Activated CD8-positive, alpha-beta memory T cell treated with anti-CD3 and anti-CD28 coated beads, Interleukin-2, amount 10 ng/mL, durations not matched to agents 7 days and 5 days (primary cell): Measurements from ENCODE around the gene ALDOA. TPM values are rescaled to one million over a fixed set of nuclear protein-coding genes. Genes with fewer than 3 reads are reported as not detected.

Experiments used
- ATAC-seq: fragments of 150-1000 bp; cut with Tn5 transposase; one replicate; pipeline ENCODE4 v1.10.0; 2021; ENCODE audit warnings: moderate library complexity
- CTCF ChIA-PET: fragments of 350-600 bp; sonication (Branson Sonifier 250); formaldehyde crosslinking; loops from one replicate; lab custom pipeline; 2021; ENCODE audit warnings: antibody characterized with exemption; lab: Charles Lee
- DNase-seq: peaks from one replicate; pipeline ENCODE4 v3.0.0-alpha.2; 2020
- H3K27ac Mint-ChIP-seq: one replicate; pipeline ENCODE4 v1.8.0; 2021; ENCODE audit warnings: mild to moderate bottlenecking, mixed read lengths
- H3K27me3 Mint-ChIP-seq: one replicate; pipeline ENCODE4 v1.8.0; 2021; ENCODE audit warnings: mixed read lengths
- H3K36me3 Mint-ChIP-seq: one replicate; pipeline ENCODE4 v1.8.0; 2021; ENCODE audit warnings: mild to moderate bottlenecking, mixed read lengths
- H3K4me1 Mint-ChIP-seq: one replicate; pipeline ENCODE4 v1.8.0; 2021; ENCODE audit warnings: mixed read lengths
- H3K4me3 Mint-ChIP-seq: one replicate; pipeline ENCODE4 v1.8.0; 2021; ENCODE audit warnings: mild to moderate bottlenecking, moderate library complexity, mixed read lengths
- H3K9me3 Mint-ChIP-seq: one replicate; pipeline ENCODE4 v1.8.0; 2022; ENCODE audit warnings: low read depth, mixed read lengths
- total RNA-seq, 2 experiments: library from RNA; stranded (reverse); gene quantifications; one replicate each; pipeline ENCODE4 v1.2.3, GENCODE V29; 2021

Gene ALDOA
- total RNA-seq, 2 experiments from 2014 or later, result 1,292 to 1,318 TPM

DNA sequence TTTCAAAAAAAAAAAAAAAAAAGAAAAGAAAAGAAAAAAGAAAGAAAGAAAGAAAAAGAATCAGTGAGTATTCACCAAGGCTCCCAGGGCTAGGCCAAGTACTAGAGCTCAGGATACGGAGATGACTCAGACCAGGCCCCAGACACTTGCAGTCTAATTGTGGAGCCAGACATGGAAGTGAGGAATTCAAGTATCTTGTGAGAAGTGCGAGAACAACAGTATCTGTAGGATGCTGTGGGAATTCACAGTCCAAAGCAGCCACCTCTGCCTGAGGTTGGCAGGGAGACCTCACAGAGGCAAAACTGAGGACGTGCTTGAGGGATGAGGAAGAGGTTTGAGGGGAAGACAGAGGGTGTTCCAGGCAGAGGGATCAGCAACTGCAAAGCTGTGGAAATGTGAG is 14.0 kb upstream of the ALDOA start:
- H3K4me3 Mint-ChIP-seq, result peak overlapping the region; percentile 71
- H3K9me3 Mint-ChIP-seq, result no peaks in the 10 kb centered on the region
- ATAC-seq (no peak), DNase-seq (no peak)
- H3K27ac Mint-ChIP-seq, result peak overlapping the region; percentile 55
- CTCF ChIA-PET, result interaction anchor here (3.2 kb wide), 1 partner anchor 19 kb away, joined by 16 read pairs; the partner anchor contains the start of gene TLCD3B
- H3K4me1 Mint-ChIP-seq, result peaks cover 29% of the 10 kb centered on the region
- H3K27me3 Mint-ChIP-seq, result no peaks in the 10 kb centered on the region
- H3K36me3 Mint-ChIP-seq, result peaks cover 2% of the 10 kb centered on the region

- peak; percentile 95 for DNase-seq
- Mint-ChIP-seq H3K27ac (peak overlapping the region; percentile 78), H3K36me3 (peaks cover 2% of the 10 kb centered on the region)
Observed at GRCh38 chr16:30052671-30053372, 12.7 kb upstream of the ALDOA start.

DNA sequence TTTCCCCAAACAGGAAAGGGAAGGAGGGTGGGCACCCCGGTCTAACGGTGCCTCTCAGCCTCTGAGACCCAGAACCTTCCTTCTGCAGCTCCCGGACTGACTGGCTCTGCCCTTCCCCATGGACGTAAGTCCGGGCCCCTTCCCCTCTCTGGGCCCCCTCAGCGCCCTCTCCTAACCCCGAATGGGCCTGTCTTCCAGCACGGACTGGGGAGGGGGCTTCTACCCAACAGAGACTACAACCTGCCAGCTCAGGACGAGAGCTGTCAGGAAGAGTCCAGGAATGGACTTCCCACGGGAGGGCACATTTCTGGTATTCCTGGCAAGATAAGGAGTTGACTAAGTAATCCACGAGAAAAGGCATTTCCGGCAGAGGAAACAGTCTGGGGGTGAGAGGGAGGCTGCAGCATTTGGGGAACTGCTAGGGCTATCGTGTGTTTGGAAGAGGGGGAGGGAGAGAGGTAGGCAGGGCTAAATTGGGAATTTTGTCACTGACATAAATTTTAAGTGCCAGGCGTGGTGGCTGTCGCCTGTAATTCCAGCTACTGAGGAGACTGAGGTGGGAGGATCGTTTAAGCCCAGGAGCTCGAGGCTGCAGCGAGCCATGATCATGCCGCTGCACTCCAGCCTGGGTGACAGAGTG is 12.1 kb upstream of the ALDOA start:
- H3K9me3 Mint-ChIP-seq, result no peaks in the 10 kb centered on the region
- peaks cover 29% of the 10 kb centered on the region for H3K4me1 Mint-ChIP-seq
- H3K27me3 Mint-ChIP-seq, result no peaks in the 10 kb centered on the region
- H3K36me3 Mint-ChIP-seq, result peaks cover 2% of the 10 kb centered on the region
- DNase-seq (no peak), ATAC-seq (peak; percentile 12)
- H3K27ac Mint-ChIP-seq, result no peak overlapping the region
- H3K4me3 Mint-ChIP-seq, result peak overlapping the region; percentile 80
- CTCF ChIA-PET, result interaction anchor here (0.8 to 3.2 kb wide), 7 partner anchors 12 to 353 kb away, joined by 3 to 16 read pairs (median 6); partner anchors contain the start of genes ALDOA, PAGR1, TBX6 and TLCD3B

More at GRCh38 chr16:30052671-30053372, 12.7 kb upstream of the ALDOA start:
- ATAC-seq, result peak; percentile 81
- Mint-ChIP-seq H3K4me1 (peaks cover 29% of the 10 kb centered on the region), H3K27me3 (no peaks in the 10 kb centered on the region), H3K4me3 (peak overlapping the region; percentile 80), H3K9me3 (no peaks in the 10 kb centered on the region)
- CTCF ChIA-PET, result interaction anchor here (0.8 to 3.2 kb wide), 6 partner anchors 12 to 352 kb away, joined by 3 to 16 read pairs (median 6); partner anchors contain the start of genes ALDOA, TBX6 and TLCD3B

DNA sequence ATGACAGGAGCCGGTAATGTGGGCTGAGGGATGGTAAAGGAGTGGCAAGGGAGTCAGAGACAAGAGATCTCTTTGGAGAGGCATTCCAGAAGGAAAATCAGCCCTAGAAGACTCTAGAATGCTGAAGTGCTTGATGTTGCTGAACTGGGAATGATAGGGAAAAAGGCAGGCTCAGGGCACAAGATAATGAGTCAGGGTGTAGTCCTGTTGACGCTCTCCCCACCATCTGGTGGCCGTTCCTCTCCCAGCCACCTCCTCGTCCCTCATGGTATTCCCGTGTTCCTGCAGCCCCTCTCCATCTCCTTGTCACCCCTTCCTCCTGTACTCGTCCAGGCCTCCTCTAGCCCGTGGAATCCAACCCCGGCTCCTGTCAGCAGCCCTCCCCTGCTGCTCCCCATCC is 11.1 kb upstream of the ALDOA start:
- CTCF ChIA-PET, result interaction anchor here (1.0 to 5.8 kb wide), 20 partner anchors 9 to 375 kb away, joined by 3 to 39 read pairs (median 5); partner anchors contain the start of genes ALDOA, DCTPP1, PAGR1 and TAOK2
- peaks cover 2% of the 10 kb centered on the region for H3K36me3 Mint-ChIP-seq
- DNase-seq (no peak), ATAC-seq (no peak)
- H3K4me1 Mint-ChIP-seq, result peaks cover 29% of the 10 kb centered on the region
- peak overlapping the region; percentile 42 for H3K4me3 Mint-ChIP-seq
- H3K9me3 Mint-ChIP-seq, result no peaks in the 10 kb centered on the region
- no peaks in the 10 kb centered on the region for H3K27me3 Mint-ChIP-seq
- no peak overlapping the region for H3K27ac Mint-ChIP-seq

DNA sequence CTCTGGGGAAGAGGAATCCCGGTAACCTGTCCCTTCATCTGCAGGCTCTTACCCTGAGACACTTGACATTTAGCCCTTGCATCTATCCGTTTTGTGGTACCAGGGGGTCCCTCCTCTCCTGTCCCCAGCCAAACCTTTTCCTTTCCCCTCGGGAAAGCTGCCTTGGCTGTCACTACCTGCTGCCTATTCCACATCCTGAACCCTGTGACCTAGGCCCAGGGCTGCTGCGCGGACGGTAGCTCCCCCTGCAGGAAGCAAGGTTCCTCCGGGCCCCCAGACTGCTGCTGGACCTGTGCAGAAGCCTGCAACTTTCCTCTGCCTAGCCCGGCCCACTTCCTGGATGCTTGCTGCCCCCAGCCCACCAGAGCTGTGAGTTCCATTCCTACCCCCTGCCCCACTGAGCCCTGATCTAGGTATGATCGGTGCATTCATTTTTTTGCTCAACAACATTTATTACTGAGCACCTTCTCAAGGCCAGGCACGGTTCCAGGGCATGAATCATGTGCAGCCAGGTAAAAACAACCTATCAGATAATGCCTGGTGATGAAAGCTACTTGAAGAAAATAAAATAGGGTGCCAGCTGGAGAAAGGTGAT is 10.5 kb upstream of the ALDOA start:
- H3K4me1 Mint-ChIP-seq, result peaks cover 29% of the 10 kb centered on the region
- CTCF ChIA-PET, result interaction anchor here (0.9 to 5.8 kb wide), 23 partner anchors 8 to 375 kb away, joined by 3 to 39 read pairs (median 5); partner anchors contain the start of genes ALDOA, DCTPP1, KCTD13 and PAGR1
- peak; percentile 76 for ATAC-seq

DNA sequence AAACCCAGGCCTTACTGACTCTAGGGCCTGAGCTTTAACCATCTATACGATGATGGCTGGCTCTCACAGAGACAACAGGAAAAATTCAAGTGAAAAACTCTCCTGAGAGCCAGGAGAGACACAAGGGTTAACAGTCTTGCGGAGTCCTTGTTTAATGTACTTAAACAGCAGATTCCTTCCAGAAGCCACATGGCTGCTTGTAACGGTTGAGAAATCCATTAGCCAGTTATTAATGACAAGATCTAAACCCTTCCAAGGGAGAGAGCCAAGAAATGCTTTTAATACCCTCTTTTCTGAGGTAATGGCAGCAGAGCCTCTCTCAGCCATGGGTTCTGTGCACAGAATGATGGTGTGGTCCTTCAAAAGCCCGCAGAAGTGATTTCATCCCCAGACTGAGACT is 5.2 kb upstream of the ALDOA start:
- H3K36me3 Mint-ChIP-seq, result peaks cover 7% of the 10 kb centered on the region

More for the DNA sequence above, 10.5 kb upstream of the ALDOA start:
- Mint-ChIP-seq H3K36me3 (peaks cover 3% of the 10 kb centered on the region), H3K9me3 (no peaks in the 10 kb centered on the region), H3K27me3 (no peaks in the 10 kb centered on the region), H3K4me3 (peak overlapping the region; percentile 37), H3K27ac (peak overlapping the region; percentile 68)
- DNase-seq, result peak; percentile 76

GRCh38 chr16:30060836-30061554 is 4.6 kb upstream of the ALDOA start:
- H3K36me3 Mint-ChIP-seq, result peaks cover 11% of the 10 kb centered on the region
- H3K9me3 Mint-ChIP-seq, result no peaks in the 10 kb centered on the region
- ATAC-seq (no peak), DNase-seq (no peak)
- H3K4me3 Mint-ChIP-seq, result no peak overlapping the region
- CTCF ChIA-PET, result interaction anchor here (0.6 to 0.9 kb wide), 2 partner anchors 24 to 65 kb away, joined by 3 read pairs; partner anchors contain the start of gene INO80E
- peaks cover 11% of the 10 kb centered on the region for H3K4me1 Mint-ChIP-seq
- no peaks in the 10 kb centered on the region for H3K27me3 Mint-ChIP-seq
- no peak overlapping the region for H3K27ac Mint-ChIP-seq

More for the DNA sequence above, 5.2 kb upstream of the ALDOA start:
- Mint-ChIP-seq H3K27ac (no peak overlapping the region), H3K27me3 (no peaks in the 10 kb centered on the region), H3K4me1 (peaks cover 13% of the 10 kb centered on the region), H3K9me3 (no peaks in the 10 kb centered on the region), H3K4me3 (no peak overlapping the region)
- no peak for DNase-seq
- CTCF ChIA-PET, result interaction anchor here (1.5 to 5.8 kb wide), 2 partner anchors 28 to 32 kb away, joined by 5 to 39 read pairs; partner anchors contain the start of gene TLCD3B
- no peak for ATAC-seq

DNA sequence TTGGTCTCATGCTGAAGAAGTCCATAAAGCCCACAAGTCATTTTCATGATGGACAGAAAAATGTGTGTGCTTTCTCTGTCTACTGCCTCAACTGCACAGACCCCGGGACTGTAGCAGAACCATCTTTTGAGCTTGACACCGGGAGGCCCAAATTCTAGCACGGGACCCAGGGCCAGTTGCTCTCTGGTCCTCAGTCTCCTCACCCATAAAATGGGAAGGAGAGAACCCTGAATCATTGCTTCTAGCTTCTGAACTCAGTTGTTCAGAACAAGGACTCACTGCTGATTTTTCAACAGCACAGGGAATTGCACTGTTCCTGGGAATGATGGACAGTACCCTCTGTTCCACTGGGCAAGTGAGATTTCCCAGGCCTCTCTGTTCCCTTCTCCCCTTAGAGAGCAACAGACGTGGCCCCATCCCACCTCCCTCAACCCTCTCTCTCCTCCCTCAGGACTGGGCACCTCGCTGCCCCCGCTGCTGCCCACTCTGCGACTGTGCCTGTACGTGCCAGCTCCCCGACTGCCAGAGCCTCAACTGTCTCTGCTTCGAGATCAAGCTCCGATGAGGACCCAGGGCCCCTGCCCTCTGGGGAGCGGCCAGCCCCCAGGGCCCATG is 2.2 kb upstream of the ALDOA start:
- peak overlapping the region; percentile 97 for H3K27ac Mint-ChIP-seq

GRCh38 chr16:30063893-30064728 is 1.4 kb upstream of the ALDOA start:
- H3K4me1 Mint-ChIP-seq, result peaks cover 33% of the 10 kb centered on the region
- H3K27me3 Mint-ChIP-seq, result no peaks in the 10 kb centered on the region
- peak; percentile 28 for ATAC-seq
- CTCF ChIA-PET, result interaction anchor here (1.5 to 10.1 kb wide), 6 partner anchors 9 to 32 kb away, joined by 4 to 107 read pairs (median 10); partner anchors contain the start of genes TBX6 and TLCD3B
- peak overlapping the region; percentile 95 for H3K4me3 Mint-ChIP-seq
- peak overlapping the region; percentile 97 for H3K27ac Mint-ChIP-seq
- DNase-seq, result peak; percentile 85
- no peaks in the 10 kb centered on the region for H3K9me3 Mint-ChIP-seq
- H3K36me3 Mint-ChIP-seq, result peaks cover 38% of the 10 kb centered on the region

More for the DNA sequence above, 2.2 kb upstream of the ALDOA start:
- DNase-seq, result no peak
- ATAC-seq, result no peak
- Mint-ChIP-seq H3K4me1 (peaks cover 26% of the 10 kb centered on the region), H3K4me3 (peak overlapping the region; percentile 95), H3K27me3 (no peaks in the 10 kb centered on the region), H3K9me3 (no peaks in the 10 kb centered on the region), H3K36me3 (peaks cover 30% of the 10 kb centered on the region)
- CTCF ChIA-PET, result interaction anchor here (0.7 to 10.1 kb wide), 3 partner anchors 8 to 49 kb away, joined by 5 to 107 read pairs (median 16); partner anchors contain the start of gene TBX6

DNA sequence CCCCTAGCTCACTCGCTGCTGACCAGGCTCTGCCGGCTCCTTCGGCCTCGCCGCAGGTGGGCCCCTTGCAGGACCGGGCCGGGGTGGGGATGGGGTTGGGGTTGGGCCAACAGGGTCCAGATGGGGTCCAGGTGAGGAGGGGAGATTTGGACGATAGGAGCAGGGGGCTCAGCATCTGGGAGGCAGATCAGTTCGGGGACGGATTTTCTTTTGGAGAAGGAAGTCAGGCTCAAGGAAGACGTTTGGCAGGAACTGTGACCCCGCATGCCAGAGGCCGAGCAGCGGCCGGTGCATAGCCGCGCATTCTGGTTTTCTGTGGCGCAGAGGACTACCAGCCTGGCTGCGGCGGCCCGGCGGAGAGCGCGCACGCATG is 845 bp upstream of the ALDOA start:
- CTCF ChIA-PET, result interaction anchor here (0.9 to 10.1 kb wide), 9 partner anchors 9 to 342 kb away, joined by 3 to 107 read pairs (median 8); partner anchors contain the start of genes TBX6 and TLCD3B
- H3K4me1 Mint-ChIP-seq, result peaks cover 39% of the 10 kb centered on the region
- H3K36me3 Mint-ChIP-seq, result peaks cover 42% of the 10 kb centered on the region
- peak overlapping the region; percentile 95 for H3K4me3 Mint-ChIP-seq
- H3K27me3 Mint-ChIP-seq, result no peaks in the 10 kb centered on the region
- no peak for DNase-seq
- no peaks in the 10 kb centered on the region for H3K9me3 Mint-ChIP-seq
- no peak for ATAC-seq
- H3K27ac Mint-ChIP-seq, result peak overlapping the region; percentile 97
